ENCODE data around the gene RSRC1. TPM values are rescaled to one million over a fixed set of nuclear protein-coding genes. Genes with fewer than 3 reads are reported as not detected.

Gene RSRC1
- total RNA-seq, 1 donor from 2014 or later, result 28.5 TPM

DNA sequence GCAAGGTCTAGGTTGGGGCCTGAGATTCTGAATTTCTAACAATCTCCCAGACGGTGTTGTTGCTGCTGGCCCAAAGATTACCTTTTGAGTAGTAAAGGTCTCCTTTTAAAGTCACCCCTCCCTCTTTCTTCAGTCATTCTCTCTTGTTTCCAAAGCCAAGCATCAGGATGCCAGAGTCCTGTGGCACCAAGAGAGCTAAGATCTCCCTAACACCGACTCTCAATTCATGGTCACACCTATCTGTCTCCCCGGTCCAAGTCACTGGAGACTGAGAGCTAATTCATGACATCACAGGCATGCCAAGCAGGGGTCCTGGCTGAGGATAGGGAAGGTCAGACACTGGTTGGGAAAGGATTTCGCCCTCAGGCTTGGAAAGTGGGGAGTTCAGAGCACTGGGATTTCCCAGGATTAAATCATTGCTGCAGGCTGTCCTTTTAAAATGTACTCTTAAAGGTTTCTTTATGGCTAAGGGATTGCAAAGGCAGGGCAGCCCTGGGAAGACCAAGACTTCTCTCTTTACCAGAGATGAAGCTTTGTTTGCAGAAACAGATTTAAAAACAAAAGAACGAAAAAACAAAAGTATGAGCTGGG lies 11.0 kb upstream of the RSRC1 start:
- Histone ChIP-seq H3K27ac (ENCODE audit: low read depth, low read length) (no peak overlapping the region), H3K4me2 (ENCODE audit: low read length) (no peak overlapping the region), H3K27me3 (ENCODE audit: insufficient read depth, low read length) (peaks cover 98% of the 10 kb centered on the region), H2AFZ (ENCODE audit: low read depth, low read length) (no peak overlapping the region), H3K4me3 (ENCODE audit: insufficient read depth, low read depth, low read length) (no peak overlapping the region), H3K79me2 (ENCODE audit: insufficient read depth, low read length) (no peaks in the 10 kb centered on the region), H3K9me3 (ENCODE audit: insufficient read depth, low read depth, low read length) (no peaks in the 10 kb centered on the region), H3K9ac (ENCODE audit: low read length) (no peak overlapping the region), H3K4me1 (ENCODE audit: insufficient read depth, low read length) (peaks cover 17% of the 10 kb centered on the region), H4K20me1 (ENCODE audit: insufficient read depth, low read length) (no peaks in the 10 kb centered on the region), H3K36me3 (ENCODE audit: insufficient read depth, low read length) (no peaks in the 10 kb centered on the region)
- no peak overlapping the region for H3K27ac Mint-ChIP-seq (ENCODE audit: unreplicated experiment)
- no peak for FAIRE-seq
- no peak for DNase-seq (ENCODE audit: low read depth)
- no peaks in the 10 kb centered on the region for H3K36me3 Mint-ChIP-seq (ENCODE audit: low read depth, unreplicated experiment)
- peaks cover 91% of the 10 kb centered on the region for H3K27me3 Mint-ChIP-seq (ENCODE audit: low read depth, unreplicated experiment)
- TF ChIP-seq EZH2 (IDR thresholded peaks at IDR 0.05; ENCODE audit: insufficient read depth, low read length), result no peak
- TF ChIP-seq, protein P1, sequence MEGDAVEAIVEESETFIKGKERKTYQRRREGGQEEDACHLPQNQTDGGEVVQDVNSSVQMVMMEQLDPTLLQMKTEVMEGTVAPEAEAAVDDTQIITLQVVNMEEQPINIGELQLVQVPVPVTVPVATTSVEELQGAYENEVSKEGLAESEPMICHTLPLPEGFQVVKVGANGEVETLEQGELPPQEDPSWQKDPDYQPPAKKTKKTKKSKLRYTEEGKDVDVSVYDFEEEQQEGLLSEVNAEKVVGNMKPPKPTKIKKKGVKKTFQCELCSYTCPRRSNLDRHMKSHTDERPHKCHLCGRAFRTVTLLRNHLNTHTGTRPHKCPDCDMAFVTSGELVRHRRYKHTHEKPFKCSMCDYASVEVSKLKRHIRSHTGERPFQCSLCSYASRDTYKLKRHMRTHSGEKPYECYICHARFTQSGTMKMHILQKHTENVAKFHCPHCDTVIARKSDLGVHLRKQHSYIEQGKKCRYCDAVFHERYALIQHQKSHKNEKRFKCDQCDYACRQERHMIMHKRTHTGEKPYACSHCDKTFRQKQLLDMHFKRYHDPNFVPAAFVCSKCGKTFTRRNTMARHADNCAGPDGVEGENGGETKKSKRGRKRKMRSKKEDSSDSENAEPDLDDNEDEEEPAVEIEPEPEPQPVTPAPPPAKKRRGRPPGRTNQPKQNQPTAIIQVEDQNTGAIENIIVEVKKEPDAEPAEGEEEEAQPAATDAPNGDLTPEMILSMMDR (IDR thresholded peaks at IDR 0.05; ENCODE audit: insufficient read depth, low read depth, low read length), result no peak
- H3K4me1 Mint-ChIP-seq (ENCODE audit: low read depth, unreplicated experiment), result peaks cover 6% of the 10 kb centered on the region
- H3K4me3 Mint-ChIP-seq (ENCODE audit: unreplicated experiment), result no peak overlapping the region
- peaks cover 5% of the 10 kb centered on the region for H3K9me3 Mint-ChIP-seq (ENCODE audit: unreplicated experiment)

DNA sequence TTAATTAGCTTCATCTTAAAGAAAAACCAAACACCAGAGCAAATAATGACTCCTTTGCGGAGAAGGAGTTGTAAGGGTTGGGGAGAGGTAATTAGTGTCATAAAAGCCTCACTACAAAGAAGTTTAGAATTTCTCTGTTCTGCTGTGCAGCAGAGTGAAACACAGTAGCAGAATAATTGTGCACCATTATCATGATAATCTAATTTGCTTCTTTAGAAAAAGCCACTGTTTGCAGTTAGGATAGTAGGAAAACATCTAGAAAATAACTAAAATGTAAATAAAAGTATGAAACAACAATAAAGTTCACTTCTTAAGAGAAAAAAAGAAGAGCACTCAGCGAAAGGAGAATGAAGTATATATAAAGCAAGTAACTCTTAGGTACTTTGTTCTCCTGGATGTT lies 9.2 kb upstream of the RSRC1 start:
- H3K4me1 Mint-ChIP-seq (ENCODE audit: low read depth, unreplicated experiment), result peaks cover 6% of the 10 kb centered on the region
- FAIRE-seq, result no peak
- H3K36me3 ChIP-seq (ENCODE audit: insufficient read depth, low read length), result no peaks in the 10 kb centered on the region

More for the DNA sequence above, 9.2 kb upstream of the RSRC1 start:
- H3K9me3 Mint-ChIP-seq (ENCODE audit: unreplicated experiment), result peaks cover 5% of the 10 kb centered on the region
- H4K20me1 ChIP-seq (ENCODE audit: insufficient read depth, low read length), result no peaks in the 10 kb centered on the region
- no peaks in the 10 kb centered on the region for H3K9me3 ChIP-seq (ENCODE audit: insufficient read depth, low read depth, low read length)
- H3K4me3 Mint-ChIP-seq (ENCODE audit: unreplicated experiment), result no peak overlapping the region
- DNase-seq (ENCODE audit: low read depth), result no peak
- no peak overlapping the region for H3K4me2 ChIP-seq (ENCODE audit: low read length)
- H3K4me3 ChIP-seq (ENCODE audit: insufficient read depth, low read depth, low read length), result no peak overlapping the region
- no peak overlapping the region for H3K27ac Mint-ChIP-seq (ENCODE audit: unreplicated experiment)
- peaks cover 87% of the 10 kb centered on the region for H3K27me3 Mint-ChIP-seq (ENCODE audit: low read depth, unreplicated experiment)
- TF ChIP-seq, protein P1 (IDR thresholded peaks at IDR 0.05; ENCODE audit: insufficient read depth, low read depth, low read length), result no peak
- no peak for TF ChIP-seq EZH2 (IDR thresholded peaks at IDR 0.05; ENCODE audit: insufficient read depth, low read length)
- no peak overlapping the region for H3K27ac ChIP-seq (ENCODE audit: low read depth, low read length)
- H2AFZ ChIP-seq (ENCODE audit: low read depth, low read length), result no peak overlapping the region
- H3K79me2 ChIP-seq (ENCODE audit: insufficient read depth, low read length), result no peaks in the 10 kb centered on the region
- H3K9ac ChIP-seq (ENCODE audit: low read length), result no peak overlapping the region
- peaks cover 20% of the 10 kb centered on the region for H3K4me1 ChIP-seq (ENCODE audit: insufficient read depth, low read length)
- peaks cover 1% of the 10 kb centered on the region for H3K36me3 Mint-ChIP-seq (ENCODE audit: low read depth, unreplicated experiment)
- peaks cover 89% of the 10 kb centered on the region for H3K27me3 ChIP-seq (ENCODE audit: insufficient read depth, low read length)

All from astrocyte (in vitro differentiated cells and primary cell).